Activated T-cell treated with anti-CD3 and anti-CD28 coated beads, Interleukin-2, amount 50 U/mL, for 24 hours (primary cell): ENCODE results near the gene URM1.
"Not testable (repeated sequence)": the region's sequence is repeated elsewhere in the genome, so short reads cannot be mapped to it uniquely, and the experiment has no call there.

ENCODE experiments used
- DNase-seq: peaks from one replicate; pipeline ENCODE4 v3.0.0-alpha.2; 2020
- H3K27ac Mint-ChIP-seq: 2 replicates; pipeline ENCODE4 v1.8.0; 2020; ENCODE audit warnings: mild to moderate bottlenecking, mixed read lengths
- H3K27me3 Mint-ChIP-seq: 2 replicates; pipeline ENCODE4 v1.8.0; 2020; ENCODE audit warnings: mixed read lengths
- H3K36me3 Mint-ChIP-seq: 2 replicates; pipeline ENCODE4 v1.8.0; 2020; ENCODE audit warnings: low read depth, mixed read lengths
- H3K4me1 Mint-ChIP-seq: 2 replicates; pipeline ENCODE4 v1.8.0; 2020; ENCODE audit warnings: low read depth, mixed read lengths
- H3K4me3 Mint-ChIP-seq: 2 replicates; pipeline ENCODE4 v1.8.0; 2020; ENCODE audit warnings: mild to moderate bottlenecking, moderate library complexity, mixed read lengths
- H3K9me3 Mint-ChIP-seq: 2 replicates; pipeline ENCODE4 v1.8.0; 2020; ENCODE audit warnings: mixed read lengths

URM1 gene

GRCh38 chr9:128419061-128419925, 48.1 kb downstream of the URM1 start:
- peak; percentile 48 for DNase-seq
- peaks cover 43% of the 10 kb centered on the region for H3K27me3 Mint-ChIP-seq
- H3K36me3 Mint-ChIP-seq, result no peaks in the 10 kb centered on the region
- H3K9me3 Mint-ChIP-seq, result no peaks in the 10 kb centered on the region
- peak overlapping the region; percentile 76 for H3K4me3 Mint-ChIP-seq
- peaks cover 12% of the 10 kb centered on the region for H3K4me1 Mint-ChIP-seq
- H3K27ac Mint-ChIP-seq, result no peak overlapping the region

GRCh38 chr9:128420060-128420650, 49.0 kb downstream of the URM1 start:
- Mint-ChIP-seq H3K9me3 (no peaks in the 10 kb centered on the region), H3K4me3 (peak overlapping the region; percentile 76), H3K36me3 (no peaks in the 10 kb centered on the region), H3K27ac (peak overlapping the region; percentile 55), H3K4me1 (peaks cover 12% of the 10 kb centered on the region), H3K27me3 (peaks cover 35% of the 10 kb centered on the region)
- DNase-seq, result peak; percentile 82

GRCh38 chr9:128420651-128421481, 49.7 kb downstream of the URM1 start, which contains the start of gene CERCAM:
CERCAM (plus strand) TSS chr9:128420857; CDS start chr9:128420878, 21 bp downstream.
- no peaks in the 10 kb centered on the region for H3K36me3 Mint-ChIP-seq
- peak; percentile 77 for DNase-seq
- H3K27me3 Mint-ChIP-seq, result peaks cover 29% of the 10 kb centered on the region
- peak within 1 kb of the TSS; percentile 55 for H3K27ac Mint-ChIP-seq
- H3K9me3 Mint-ChIP-seq, result no peaks in the 10 kb centered on the region
- peak within 1 kb of the TSS; percentile 76 for H3K4me3 Mint-ChIP-seq
- H3K4me1 Mint-ChIP-seq, result peaks cover 12% of the 10 kb centered on the region

DNA sequence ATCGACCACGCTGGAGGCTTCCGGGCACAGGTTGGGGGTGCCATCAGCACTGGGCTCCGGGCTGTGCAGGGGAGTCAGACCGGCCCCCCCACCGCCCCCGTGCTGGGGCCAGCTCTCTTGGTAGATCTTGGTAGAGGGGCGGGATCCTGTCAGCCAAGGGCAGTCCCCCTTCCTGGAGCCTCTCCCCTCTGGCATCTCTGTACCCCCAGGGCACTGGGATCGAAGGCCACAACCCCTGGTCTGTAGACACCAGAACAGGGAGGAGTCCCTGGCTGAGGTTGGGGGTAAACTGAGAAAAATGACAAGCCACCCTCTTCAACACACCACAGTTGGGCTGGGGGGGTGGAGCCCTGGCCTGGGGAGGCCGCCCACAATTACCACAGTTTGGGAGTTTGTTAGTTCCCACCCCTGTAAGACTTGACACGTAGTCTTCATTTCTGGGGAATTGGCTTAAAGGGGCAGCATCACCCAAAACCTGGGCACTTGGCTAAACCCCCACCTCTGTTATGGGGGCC, 50.4 kb downstream of the URM1 start:
- DNase-seq, result no peak
- Mint-ChIP-seq H3K27ac (no peak overlapping the region), H3K4me3 (peak overlapping the region; percentile 44), H3K27me3 (peaks cover 22% of the 10 kb centered on the region), H3K9me3 (no peaks in the 10 kb centered on the region), H3K36me3 (no peaks in the 10 kb centered on the region), H3K4me1 (peaks cover 12% of the 10 kb centered on the region)

DNA sequence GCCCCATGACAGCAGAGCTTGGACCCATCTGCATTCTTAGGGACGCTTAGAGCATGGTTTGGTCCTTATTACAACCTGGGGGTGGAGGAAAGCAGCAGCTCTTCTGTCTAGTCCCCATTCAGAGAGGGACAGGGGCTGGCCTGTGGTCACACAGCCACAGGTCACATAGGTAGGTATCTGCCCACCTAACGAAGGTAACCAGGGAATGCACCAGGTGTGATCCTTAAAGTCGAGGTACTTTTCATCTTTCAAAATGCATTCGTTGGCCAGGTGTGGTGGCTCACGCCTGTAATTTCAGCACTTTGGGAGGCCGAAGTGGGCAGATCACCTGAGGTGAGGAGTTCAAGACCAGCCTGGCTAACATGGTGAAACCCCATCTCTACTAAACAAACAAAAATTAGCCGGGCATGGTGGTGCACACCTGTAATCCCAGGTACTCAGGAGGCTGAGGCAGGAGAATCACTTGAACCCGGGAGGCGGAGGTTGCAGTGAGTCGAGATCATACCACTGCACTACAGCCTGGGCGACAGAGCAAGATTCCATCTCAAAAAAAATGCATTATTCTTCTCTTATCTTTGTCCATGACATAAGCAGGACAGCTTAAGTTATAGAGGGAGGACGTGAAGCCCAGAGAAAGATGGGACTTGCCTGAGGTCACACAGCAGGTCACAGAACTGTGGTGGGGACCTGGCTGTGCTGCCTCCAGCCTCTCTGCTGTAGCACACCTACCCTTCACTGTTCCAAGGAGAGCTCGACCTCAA, 51.0 kb downstream of the URM1 start:
- not testable (repeated sequence) for H3K9me3 Mint-ChIP-seq, H3K27ac Mint-ChIP-seq, H3K4me3 Mint-ChIP-seq, H3K36me3 Mint-ChIP-seq, DNase-seq
- H3K4me1 Mint-ChIP-seq, result peaks cover 12% of the 10 kb centered on the region
- H3K27me3 Mint-ChIP-seq, result peaks cover 20% of the 10 kb centered on the region

- peaks cover 15% of the 10 kb centered on the region for H3K27me3 Mint-ChIP-seq
- H3K9me3 Mint-ChIP-seq, result no peaks in the 10 kb centered on the region
- peaks cover 12% of the 10 kb centered on the region for H3K4me1 Mint-ChIP-seq
- H3K27ac Mint-ChIP-seq, result no peak overlapping the region
- no peaks in the 10 kb centered on the region for H3K36me3 Mint-ChIP-seq
- H3K4me3 Mint-ChIP-seq, result no peak overlapping the region
- DNase-seq, result no peak
Measured at GRCh38 chr9:128422783-128423150, 51.6 kb downstream of the URM1 start.

GRCh38 chr9:128423356-128423755, 52.2 kb downstream of the URM1 start:
- peaks cover 15% of the 10 kb centered on the region for H3K27me3 Mint-ChIP-seq
- not testable (repeated sequence) for H3K4me3 Mint-ChIP-seq, H3K9me3 Mint-ChIP-seq, H3K36me3 Mint-ChIP-seq, DNase-seq, H3K27ac Mint-ChIP-seq
- peaks cover 12% of the 10 kb centered on the region for H3K4me1 Mint-ChIP-seq

DNA sequence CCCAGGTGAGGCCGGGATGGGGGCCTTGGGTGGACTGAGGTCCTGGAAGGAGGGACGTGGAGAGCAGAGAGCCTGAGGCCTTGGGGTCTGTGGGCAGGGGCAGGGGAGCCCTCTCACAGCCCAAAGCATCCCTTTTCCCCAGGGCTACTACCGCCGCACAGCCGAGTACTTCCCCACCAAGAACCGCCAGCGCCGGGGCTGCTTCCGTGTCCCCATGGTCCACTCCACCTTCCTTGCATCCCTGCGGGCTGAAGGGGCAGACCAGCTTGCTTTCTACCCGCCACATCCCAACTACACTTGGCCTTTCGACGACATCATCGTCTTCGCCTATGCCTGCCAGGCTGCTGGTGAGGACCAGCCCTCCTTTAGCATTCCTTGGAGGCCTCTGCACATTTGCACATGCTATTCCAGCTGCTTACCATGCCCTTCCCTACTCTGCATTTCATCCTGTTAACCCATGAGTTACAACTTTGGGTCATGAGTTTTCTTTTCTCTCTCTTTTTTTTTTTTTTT, 53.1 kb downstream of the URM1 start:
- H3K27ac Mint-ChIP-seq, result no peak overlapping the region

DNA sequence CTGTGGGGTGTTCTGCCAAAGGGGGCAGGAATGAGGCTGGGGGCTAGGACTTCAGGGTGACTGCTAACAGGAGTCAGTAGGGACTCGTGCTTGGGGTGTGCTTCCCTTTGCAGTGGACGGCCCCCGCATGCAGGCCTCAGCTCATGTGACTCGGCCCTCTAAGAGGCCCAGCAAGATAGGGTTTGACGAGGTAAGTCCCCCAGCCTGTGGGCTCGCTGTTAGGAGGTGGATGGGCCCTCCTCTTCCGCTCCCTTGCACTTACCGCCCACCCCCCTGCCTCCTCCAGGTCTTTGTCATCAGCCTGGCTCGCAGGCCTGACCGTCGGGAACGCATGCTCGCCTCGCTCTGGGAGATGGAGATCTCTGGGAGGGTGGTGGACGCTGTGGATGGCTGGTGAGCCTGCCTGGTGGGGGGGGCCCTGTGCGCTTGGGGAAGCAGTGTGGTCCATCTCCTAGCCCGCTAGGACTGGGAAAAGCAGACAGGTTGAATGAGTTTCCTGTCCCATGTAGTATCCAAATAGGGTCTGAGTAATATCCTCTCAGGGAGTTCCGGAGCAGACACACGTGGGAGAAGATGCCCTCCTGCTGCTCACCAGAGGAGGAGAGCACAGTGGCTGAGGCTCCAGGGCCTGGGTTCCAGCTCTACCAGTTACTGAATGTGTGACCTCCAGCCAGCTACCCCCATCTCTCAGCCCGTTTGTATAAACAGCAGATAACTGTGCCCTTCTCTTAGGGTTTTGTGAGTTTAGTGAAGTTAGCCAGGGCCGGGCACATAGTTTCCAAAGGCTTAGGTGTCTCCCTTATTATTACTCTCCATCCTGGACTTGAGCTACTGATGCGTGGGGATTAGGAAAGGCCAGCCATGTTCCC, 57.7 kb downstream of the URM1 start:
- Mint-ChIP-seq H3K9me3 (no peaks in the 10 kb centered on the region), H3K4me3 (no peak overlapping the region), H3K4me1 (no peaks in the 10 kb centered on the region), H3K27ac (no peak overlapping the region), H3K27me3 (no peaks in the 10 kb centered on the region), H3K36me3 (no peaks in the 10 kb centered on the region)
- DNase-seq, result no peak

More for the DNA sequence above, 53.1 kb downstream of the URM1 start:
- H3K36me3 Mint-ChIP-seq, result no peaks in the 10 kb centered on the region
- peaks cover 8% of the 10 kb centered on the region for H3K27me3 Mint-ChIP-seq
- H3K9me3 Mint-ChIP-seq, result no peaks in the 10 kb centered on the region
- DNase-seq, result no peak
- H3K4me1 Mint-ChIP-seq, result peaks cover 7% of the 10 kb centered on the region
- H3K4me3 Mint-ChIP-seq, result no peak overlapping the region

- Mint-ChIP-seq H3K4me1 (no peaks in the 10 kb centered on the region), H3K4me3 (no peak overlapping the region), H3K9me3 (no peaks in the 10 kb centered on the region), H3K36me3 (no peaks in the 10 kb centered on the region), H3K27me3 (no peaks in the 10 kb centered on the region), H3K27ac (no peak overlapping the region)
- DNase-seq, result no peak
Measured at GRCh38 chr9:128429513-128430086, 58.4 kb downstream of the URM1 start.

DNA sequence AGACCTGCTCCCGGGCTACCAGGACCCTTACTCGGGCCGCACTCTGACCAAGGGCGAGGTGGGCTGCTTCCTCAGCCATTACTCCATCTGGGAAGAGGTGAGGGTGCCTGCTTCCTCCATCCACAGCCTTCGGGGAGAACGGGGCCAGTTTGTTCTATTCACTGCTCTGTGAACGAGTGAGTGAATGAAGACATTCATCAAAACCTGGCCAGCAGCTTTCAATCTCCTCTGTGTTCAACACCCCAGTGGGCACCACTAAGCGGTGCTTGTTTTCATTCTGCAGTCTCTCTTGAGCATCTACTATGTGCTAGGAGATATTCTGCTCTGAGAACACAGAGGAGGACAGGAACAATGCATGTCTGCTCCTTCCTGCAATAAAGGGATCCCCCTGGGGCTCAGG, 60.0 kb downstream of the URM1 start:
- Mint-ChIP-seq H3K36me3 (no peaks in the 10 kb centered on the region), H3K4me1 (no peaks in the 10 kb centered on the region), H3K4me3 (no peak overlapping the region), H3K27me3 (no peaks in the 10 kb centered on the region), H3K9me3 (no peaks in the 10 kb centered on the region), H3K27ac (no peak overlapping the region)
- no peak for DNase-seq

DNA sequence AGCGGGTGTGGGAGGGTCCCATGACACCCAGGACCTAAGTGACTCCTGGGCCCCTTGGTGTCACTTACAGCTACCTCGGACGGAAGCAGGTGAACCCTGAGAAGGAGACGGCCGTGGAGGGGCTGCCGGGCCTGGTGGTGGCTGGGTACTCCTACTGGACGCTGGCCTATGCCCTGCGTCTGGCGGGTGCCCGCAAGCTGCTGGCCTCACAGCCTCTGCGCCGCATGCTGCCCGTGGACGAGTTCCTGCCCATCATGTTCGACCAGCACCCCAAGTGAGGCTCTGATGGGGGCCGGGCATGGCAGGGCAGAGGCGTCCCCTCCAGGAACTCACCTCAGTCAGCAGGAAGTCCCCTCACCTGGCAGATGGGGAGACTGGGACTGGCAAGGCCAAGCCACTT, 63.2 kb downstream of the URM1 start:
- H3K27me3 Mint-ChIP-seq, result no peaks in the 10 kb centered on the region
- no peaks in the 10 kb centered on the region for H3K36me3 Mint-ChIP-seq
- no peaks in the 10 kb centered on the region for H3K9me3 Mint-ChIP-seq
- H3K4me3 Mint-ChIP-seq, result no peak overlapping the region
- H3K4me1 Mint-ChIP-seq, result peaks cover 4% of the 10 kb centered on the region
- no peak overlapping the region for H3K27ac Mint-ChIP-seq
- no peak for DNase-seq

GRCh38 chr9:128435611-128436010, 64.4 kb downstream of the URM1 start:
- Mint-ChIP-seq H3K4me1 (peaks cover 4% of the 10 kb centered on the region), H3K27me3 (no peaks in the 10 kb centered on the region), H3K4me3 (no peak overlapping the region)

More at GRCh38 chr9:128435611-128436010, 64.4 kb downstream of the URM1 start:
- no peaks in the 10 kb centered on the region for H3K9me3 Mint-ChIP-seq
- no peak for DNase-seq
- H3K36me3 Mint-ChIP-seq, result no peaks in the 10 kb centered on the region
- no peak overlapping the region for H3K27ac Mint-ChIP-seq
